H9 (cell line): ENCODE results near the gene ZNF800. TPM values are rescaled to one million over a fixed set of nuclear protein-coding genes. Genes with fewer than 3 reads are reported as not detected.

Experiments used
- DNase-seq: peaks from one replicate; pipeline ENCODE4 v3.0.0-alpha.2; 2017
- H2AFZ ChIP-seq: one replicate; pipeline ENCODE4 v1.6.1; 2013; ENCODE audit warnings: mild to moderate bottlenecking, low read length, control low read depth, moderate library complexity
- H2AK5ac ChIP-seq: 2 replicates; pipeline ENCODE4 v1.6.1; 2013; ENCODE audit warnings: low read length, control low read depth, mixed read lengths; ENCODE audit not compliant: insufficient read length
- H2BK120ac ChIP-seq: one replicate; pipeline ENCODE4 v1.6.1; 2013; ENCODE audit warnings: low read depth, mild to moderate bottlenecking, low read length, control low read depth, inconsistent platforms; ENCODE audit not compliant: poor library complexity, severe bottlenecking
- H2BK12ac ChIP-seq: 2 replicates; pipeline ENCODE4 v1.6.1; 2013; ENCODE audit warnings: low read length, control low read depth, mixed read lengths, low read depth; ENCODE audit not compliant: insufficient read length
- H2BK15ac ChIP-seq: 2 replicates; pipeline ENCODE4 v1.6.1; 2013; ENCODE audit warnings: low read depth, low read length, control low read depth
- H2BK20ac ChIP-seq: one replicate; pipeline ENCODE4 v1.6.1; 2013; ENCODE audit warnings: low read depth, mild to moderate bottlenecking, low read length, control low read depth, inconsistent platforms; ENCODE audit not compliant: poor library complexity, severe bottlenecking
- H2BK5ac ChIP-seq: 2 replicates; pipeline ENCODE4 v1.6.1; 2013; ENCODE audit warnings: low read length, control low read depth, mixed read lengths; ENCODE audit not compliant: insufficient read length
- H3K14ac ChIP-seq: 2 replicates; pipeline ENCODE4 v1.6.1; 2013; ENCODE audit warnings: low read length, control low read depth; ENCODE audit not compliant: insufficient read depth
- H3K18ac ChIP-seq: 2 replicates; pipeline ENCODE4 v1.6.1; 2013; ENCODE audit warnings: low read depth, mild to moderate bottlenecking, mixed read lengths, low read length, control low read depth; ENCODE audit not compliant: insufficient read length
- H3K23ac ChIP-seq: 2 replicates; pipeline ENCODE4 v1.6.1; 2013; ENCODE audit warnings: low read length, control low read depth, mixed read lengths, low read depth; ENCODE audit not compliant: insufficient read length
- H3K23me2 ChIP-seq: 2 replicates; pipeline ENCODE4 v1.6.1; 2013; ENCODE audit warnings: low read depth, mild to moderate bottlenecking, mixed read lengths, low read length, control low read depth; ENCODE audit not compliant: insufficient read length, poor library complexity, severe bottlenecking
- H3K27ac ChIP-seq: 2 replicates; pipeline ENCODE4 v1.5.1; 2013; ENCODE audit warnings: low read length, control low read depth, mixed read lengths, low read depth; ENCODE audit not compliant: insufficient read length
- H3K27me3 ChIP-seq: 2 replicates; pipeline ENCODE4 v1.6.1; 2013; ENCODE audit warnings: low read length, control low read depth, inconsistent platforms; ENCODE audit not compliant: insufficient read depth
- H3K4ac ChIP-seq: 2 replicates; pipeline ENCODE4 v1.6.1; 2013; ENCODE audit warnings: low read depth, mild to moderate bottlenecking, control low read depth, inconsistent platforms, low read length, moderate library complexity
- H3K4me1 ChIP-seq: 2 replicates; pipeline ENCODE4 v1.6.1; 2013; ENCODE audit warnings: low read length, control low read depth, inconsistent platforms; ENCODE audit not compliant: insufficient read depth
- H3K4me2 ChIP-seq: 2 replicates; pipeline ENCODE4 v1.6.1; 2013; ENCODE audit warnings: low read length, control low read depth, mixed read lengths; ENCODE audit not compliant: insufficient read length, insufficient read depth
- H3K56ac ChIP-seq: 2 replicates; pipeline ENCODE4 v1.6.1; 2013; ENCODE audit warnings: low read depth, mild to moderate bottlenecking, mixed read lengths, low read length, control low read depth; ENCODE audit not compliant: insufficient read length
- H3K79me1 ChIP-seq: 2 replicates; pipeline ENCODE4 v1.6.1; 2013; ENCODE audit warnings: low read depth, mild to moderate bottlenecking, moderate library complexity, low read length, control low read depth, inconsistent platforms; ENCODE audit not compliant: insufficient read depth, poor library complexity, severe bottlenecking
- H3K79me2 ChIP-seq: 2 replicates; pipeline ENCODE4 v1.6.1; 2013; ENCODE audit warnings: low read length, control low read depth, inconsistent platforms; ENCODE audit not compliant: insufficient read depth
- H3K9ac ChIP-seq: 2 replicates; pipeline ENCODE4 v1.6.1; 2013; ENCODE audit warnings: low read length, control low read depth, mixed read lengths; ENCODE audit not compliant: insufficient read length; ENCODE audit errors: extremely low read depth
- H3K9me3 ChIP-seq: one replicate; pipeline ENCODE4 v1.6.1; 2013; ENCODE audit warnings: low read depth, low read length, inconsistent platforms; ENCODE audit not compliant: control insufficient read depth
- H3T11ph ChIP-seq: one replicate; pipeline ENCODE4 v1.6.1; 2013; ENCODE audit warnings: mild to moderate bottlenecking, low read length, control low read depth, inconsistent platforms
- H4K20me1 ChIP-seq: one replicate; pipeline ENCODE4 v1.6.1; 2013; ENCODE audit not compliant: control insufficient read depth, insufficient read length, insufficient read depth
- H4K5ac ChIP-seq: 2 replicates; pipeline ENCODE4 v1.6.1; 2013; ENCODE audit warnings: low read depth, mild to moderate bottlenecking, mixed read lengths, low read length, control low read depth; ENCODE audit not compliant: insufficient read length
- H4K8ac ChIP-seq: replicated peaks from 2 replicates; pipeline ENCODE4 v1.6.1; 2013; ENCODE audit warnings: low read length, control low read depth, mixed read lengths, low read depth; ENCODE audit not compliant: insufficient read length
- H4K91ac ChIP-seq: 2 replicates; pipeline ENCODE4 v1.6.1; 2013; ENCODE audit warnings: low read depth, mild to moderate bottlenecking, moderate library complexity, mixed read lengths, low read length, control low read depth; ENCODE audit not compliant: insufficient read length
- H3K27ac Mint-ChIP-seq, 3 experiments: 2 replicates in 2 of 3; 3 replicates in 1 of 3; pipeline ENCODE4 v1.8.0; 2020 to 2021; ENCODE audit warnings: mixed read lengths in 3 of 3, mild to moderate bottlenecking in 1 of 3, moderate library complexity in 1 of 3
- H3K27me3 Mint-ChIP-seq: 2 replicates; pipeline ENCODE4 v1.8.0; 2021; ENCODE audit warnings: low read depth, mild to moderate bottlenecking, moderate library complexity, mixed read lengths
- H3K36me3 Mint-ChIP-seq, 3 experiments: 2 replicates in 2 of 3; 3 replicates in 1 of 3; pipeline ENCODE4 v1.8.0; 2020 to 2021; ENCODE audit warnings: low read depth in 3 of 3, mixed read lengths in 3 of 3; ENCODE audit not compliant: insufficient read depth in 1 of 3
- H3K4me1 Mint-ChIP-seq, 2 experiments: 2 replicates each; pipeline ENCODE4 v1.8.0; 2020; ENCODE audit warnings: mixed read lengths in 2 of 2
- H3K4me3 Mint-ChIP-seq, 2 experiments: 2 replicates in 1 of 2; 3 replicates in 1 of 2; pipeline ENCODE4 v1.8.0; 2020 to 2021; ENCODE audit warnings: mild to moderate bottlenecking in 2 of 2, mixed read lengths in 2 of 2, moderate library complexity in 1 of 2
- H3K9me3 Mint-ChIP-seq, 2 experiments: 2 replicates in 1 of 2; 3 replicates in 1 of 2; pipeline ENCODE4 v1.8.0; 2020; ENCODE audit warnings: mild to moderate bottlenecking in 2 of 2, mixed read lengths in 2 of 2, moderate library complexity in 1 of 2
- WGBS: extraction: QIAGEN DNeasy Blood & Tissue Kit; methylation state at CpG from one replicate; pipeline ENCODE4 v1.1.7; 2013; ENCODE audit warnings: missing lambda C conversion rate, low lambda C conversion rate, mixed read lengths; ENCODE audit not compliant: insufficient read length; ENCODE audit errors: extremely low coverage; 5-methylcytosine and 5-hydroxymethylcytosine counted together
- total RNA-seq: library from RNA; stranded (reverse); gene quantifications from 2 replicates; pipeline ENCODE4 v1.2.1, GENCODE V29; 2021
- TF ChIP-seq, protein P1 (sequence below): fragments of 200-600 bp; sonication (generic); conservative IDR thresholded peaks from 3 replicates; pipeline ENCODE4 v1.8.0; 2021; ENCODE audit warnings: antibody characterized with exemption, mild to moderate bottlenecking

The ZNF800 gene
- total RNA-seq, 1 experiment from 2014 or later, result 11.0 TPM

GRCh38 chr7:127392182-127392565 is 334 bp downstream of the ZNF800 start:
- no peak overlapping the region for H2BK5ac ChIP-seq
- no peak overlapping the region for H3K27ac ChIP-seq
- no peak overlapping the region for H4K5ac ChIP-seq
- no peak overlapping the region for H2BK120ac ChIP-seq
- no peaks in the 10 kb centered on the region for H3K79me1 ChIP-seq
- H4K91ac ChIP-seq, result no peak overlapping the region
- peaks cover 4 to 16% of the 10 kb centered on the region in 2 experiments; a peak in 3 of 4 replicates for H3K4me1 Mint-ChIP-seq
- no peak overlapping the region for H3K14ac ChIP-seq
- TF ChIP-seq, protein P1, sequence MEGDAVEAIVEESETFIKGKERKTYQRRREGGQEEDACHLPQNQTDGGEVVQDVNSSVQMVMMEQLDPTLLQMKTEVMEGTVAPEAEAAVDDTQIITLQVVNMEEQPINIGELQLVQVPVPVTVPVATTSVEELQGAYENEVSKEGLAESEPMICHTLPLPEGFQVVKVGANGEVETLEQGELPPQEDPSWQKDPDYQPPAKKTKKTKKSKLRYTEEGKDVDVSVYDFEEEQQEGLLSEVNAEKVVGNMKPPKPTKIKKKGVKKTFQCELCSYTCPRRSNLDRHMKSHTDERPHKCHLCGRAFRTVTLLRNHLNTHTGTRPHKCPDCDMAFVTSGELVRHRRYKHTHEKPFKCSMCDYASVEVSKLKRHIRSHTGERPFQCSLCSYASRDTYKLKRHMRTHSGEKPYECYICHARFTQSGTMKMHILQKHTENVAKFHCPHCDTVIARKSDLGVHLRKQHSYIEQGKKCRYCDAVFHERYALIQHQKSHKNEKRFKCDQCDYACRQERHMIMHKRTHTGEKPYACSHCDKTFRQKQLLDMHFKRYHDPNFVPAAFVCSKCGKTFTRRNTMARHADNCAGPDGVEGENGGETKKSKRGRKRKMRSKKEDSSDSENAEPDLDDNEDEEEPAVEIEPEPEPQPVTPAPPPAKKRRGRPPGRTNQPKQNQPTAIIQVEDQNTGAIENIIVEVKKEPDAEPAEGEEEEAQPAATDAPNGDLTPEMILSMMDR, result no peak
- no peak overlapping the region for H3K18ac ChIP-seq
- H3K79me2 ChIP-seq, result no peaks in the 10 kb centered on the region; the same call in 1 of the 2 replicates
- no peak overlapping the region for H3K56ac ChIP-seq
- no peak overlapping the region for H2BK15ac ChIP-seq
- H3K27me3 ChIP-seq, result peaks cover 5% of the 10 kb centered on the region; the same call in 1 of the 2 replicates
- no peaks in the 10 kb centered on the region for H3K9me3 ChIP-seq
- H3K4me2 ChIP-seq, result peak overlapping the region; percentile 87
- H3T11ph ChIP-seq, result no peak overlapping the region
- H3K23ac ChIP-seq, result no peak overlapping the region
- no peaks in the 10 kb centered on the region for H3K4me1 ChIP-seq
- H4K8ac ChIP-seq, result no peak overlapping the region
- no peak overlapping the region for H2AK5ac ChIP-seq
- H3K27me3 Mint-ChIP-seq, result peaks cover 44% of the 10 kb centered on the region
- no peak overlapping the region for H3K4ac ChIP-seq
- H4K20me1 ChIP-seq, result no peaks in the 10 kb centered on the region
- no peaks in the 10 kb centered on the region; a peak in 2 of 5 replicates for H3K9me3 Mint-ChIP-seq
- peak overlapping the region; percentile 86 to 89 for H3K4me3 Mint-ChIP-seq
- no peak overlapping the region for H3K27ac Mint-ChIP-seq
- no peak overlapping the region for H2AFZ ChIP-seq
- H3K36me3 Mint-ChIP-seq, result peaks cover 0 to 19% (median 0%) of the 10 kb centered on the region in 3 experiments; a peak in 3 of 7 replicates
- no peak overlapping the region for H2BK20ac ChIP-seq
- no peak overlapping the region for H3K9ac ChIP-seq
- DNase-seq, result no peak
- no peak overlapping the region for H2BK12ac ChIP-seq
- H3K23me2 ChIP-seq, result peaks cover 11% of the 10 kb centered on the region
- no CpG with 5 or more reads among the region's 48 CpGs for WGBS
